ENCODE results near the gene NABP1. TPM values are rescaled to one million over a fixed set of nuclear protein-coding genes. Genes with fewer than 3 reads are reported as not detected.

Gene NABP1
- total RNA-seq, 1 donor from 2014 or later, result 20.5 TPM

GRCh38 chr2:191705084-191705483 lies 27.1 kb downstream of the NABP1 start:
- no peaks in the 10 kb centered on the region for H3K27me3 Mint-ChIP-seq (ENCODE audit: unreplicated experiment)
- no peak for DNase-seq (ENCODE audit: low spot score)
- no peak overlapping the region for H3K4me3 Mint-ChIP-seq (ENCODE audit: unreplicated experiment)
- peaks cover 3% of the 10 kb centered on the region for H3K4me1 Mint-ChIP-seq (ENCODE audit: unreplicated experiment)
- TF ChIP-seq CTCF (IDR thresholded peaks at IDR 0.05; ENCODE audit: unreplicated experiment), result no peak
- no peaks in the 10 kb centered on the region for H3K36me3 Mint-ChIP-seq (ENCODE audit: low read depth, unreplicated experiment)
- H3K27ac Mint-ChIP-seq (ENCODE audit: unreplicated experiment), result no peak overlapping the region
- no peaks in the 10 kb centered on the region for H3K9me3 Mint-ChIP-seq (ENCODE audit: unreplicated experiment)

- Mint-ChIP-seq H3K27me3 (ENCODE audit: unreplicated experiment) (no peaks in the 10 kb centered on the region), H3K36me3 (ENCODE audit: low read depth, unreplicated experiment) (no peaks in the 10 kb centered on the region), H3K4me3 (ENCODE audit: unreplicated experiment) (no peak overlapping the region), H3K9me3 (ENCODE audit: unreplicated experiment) (no peaks in the 10 kb centered on the region), H3K4me1 (ENCODE audit: unreplicated experiment) (peaks cover 3% of the 10 kb centered on the region), H3K27ac (ENCODE audit: unreplicated experiment) (no peak overlapping the region)
- no peak for DNase-seq (ENCODE audit: low spot score)
- TF ChIP-seq CTCF (IDR thresholded peaks at IDR 0.05; ENCODE audit: unreplicated experiment), result no peak
These were observed 27.8 kb downstream of the NABP1 start for GRCh38 chr2:191705701-191706100.

- Mint-ChIP-seq H3K4me1 (ENCODE audit: unreplicated experiment) (peaks cover under 1% of the 10 kb centered on the region), H3K36me3 (ENCODE audit: low read depth, unreplicated experiment) (no peaks in the 10 kb centered on the region), H3K27ac (ENCODE audit: unreplicated experiment) (no peak overlapping the region), H3K9me3 (ENCODE audit: unreplicated experiment) (no peaks in the 10 kb centered on the region), H3K4me3 (ENCODE audit: unreplicated experiment) (no peak overlapping the region), H3K27me3 (ENCODE audit: unreplicated experiment) (no peaks in the 10 kb centered on the region)
- no peak for DNase-seq (ENCODE audit: low spot score)
- TF ChIP-seq CTCF (IDR thresholded peaks at IDR 0.05; ENCODE audit: unreplicated experiment), result no peak
These were observed 28.9 kb downstream of the NABP1 start for GRCh38 chr2:191706791-191707190.

- no peak for DNase-seq (ENCODE audit: low spot score)
- Mint-ChIP-seq H3K9me3 (ENCODE audit: unreplicated experiment) (no peaks in the 10 kb centered on the region), H3K27me3 (ENCODE audit: unreplicated experiment) (no peaks in the 10 kb centered on the region), H3K4me1 (ENCODE audit: unreplicated experiment) (no peaks in the 10 kb centered on the region), H3K4me3 (ENCODE audit: unreplicated experiment) (no peak overlapping the region), H3K27ac (ENCODE audit: unreplicated experiment) (no peak overlapping the region), H3K36me3 (ENCODE audit: low read depth, unreplicated experiment) (no peaks in the 10 kb centered on the region)
- no peak for TF ChIP-seq CTCF (IDR thresholded peaks at IDR 0.05; ENCODE audit: unreplicated experiment)
These were observed 29.6 kb downstream of the NABP1 start for GRCh38 chr2:191707542-191707941.

GRCh38 chr2:191710411-191710900 lies 32.5 kb downstream of the NABP1 start:
- no peak for DNase-seq (ENCODE audit: low spot score)
- Mint-ChIP-seq H3K4me3 (ENCODE audit: unreplicated experiment) (no peak overlapping the region), H3K27ac (ENCODE audit: unreplicated experiment) (no peak overlapping the region), H3K36me3 (ENCODE audit: low read depth, unreplicated experiment) (no peaks in the 10 kb centered on the region), H3K4me1 (ENCODE audit: unreplicated experiment) (no peaks in the 10 kb centered on the region), H3K9me3 (ENCODE audit: unreplicated experiment) (no peaks in the 10 kb centered on the region), H3K27me3 (ENCODE audit: unreplicated experiment) (no peaks in the 10 kb centered on the region)
- TF ChIP-seq CTCF (IDR thresholded peaks at IDR 0.05; ENCODE audit: unreplicated experiment), result no peak
